GM19372 (cell line): ENCODE results near the gene NXF1.

Experiments
- ATAC-seq: cut with Tn5 transposase; IDR thresholded peaks from one replicate; pipeline ENCODE4 v1.9.1; 2021; ENCODE audit warnings: mild to moderate bottlenecking, low read depth, moderate library complexity; ENCODE audit not compliant: unreplicated experiment

The NXF1 gene

GRCh38 chr11:62747475-62748160 is 57.6 kb downstream of the NXF1 start:
- ATAC-seq: no peak
